Lower leg skin (tissue), 4 donors: ENCODE data around the gene NDUFA3. TPM values are rescaled to one million over a fixed set of nuclear protein-coding genes. Genes with fewer than 3 reads are reported as not detected.

Experiments used
- DNase-seq, 2 donors: peaks; one replicate each; pipeline ENCODE4 v3.0.0-alpha.2; 2019; ENCODE audit warnings: low spot score in 2 of 2
- H3K4me3 ChIP-seq: fragments of 200-600 bp; sonication (generic); 2 replicates; pipeline ENCODE4 v1.5.1; 2017; ENCODE audit warnings: mild to moderate bottlenecking, low read depth; ENCODE audit not compliant: poor library complexity, severe bottlenecking
- POLR2A ChIP-seq, 2 donors: fragments of 450-650 bp; IDR thresholded peaks; one replicate each; pipeline ENCODE4 v1.6.1; 2016 to 2017; ENCODE audit warnings: antibody characterized with exemption in 2 of 2, mild to moderate bottlenecking in 1 of 2, moderate library complexity in 1 of 2
- WGBS, 2 donors: methylation state at CpG; one replicate each; pipeline ENCODE4 v1.1.5; 2018; 5-methylcytosine and 5-hydroxymethylcytosine counted together
- intact Hi-C: fragments of 100-400 bp; cut with DNase I; formaldehyde crosslinking; loops from one replicate; pipeline ENCODE4 v1.15.0; 2023; ENCODE audit warnings: low total_unique reads
- total RNA-seq, 4 donors: library from RNA; depleted of rRNA; stranded (reverse); fragments of >200 nt; gene quantifications; one replicate each; pipeline ENCODE4 v1.1.0, GENCODE V29; 2016
- TF ChIP-seq, protein P1 (sequence below), 3 donors: fragments of 450-650 bp; IDR thresholded peaks; one replicate each; pipeline ENCODE4 v1.5.1; 2016; ENCODE audit warnings: antibody characterized with exemption in 3 of 3, mild to moderate bottlenecking in 3 of 3, moderate library complexity in 2 of 3

NDUFA3 gene
- total RNA-seq, 4 donors from 2014 or later = 2.7 to 39.4 (median 30.2) TPM

DNA sequence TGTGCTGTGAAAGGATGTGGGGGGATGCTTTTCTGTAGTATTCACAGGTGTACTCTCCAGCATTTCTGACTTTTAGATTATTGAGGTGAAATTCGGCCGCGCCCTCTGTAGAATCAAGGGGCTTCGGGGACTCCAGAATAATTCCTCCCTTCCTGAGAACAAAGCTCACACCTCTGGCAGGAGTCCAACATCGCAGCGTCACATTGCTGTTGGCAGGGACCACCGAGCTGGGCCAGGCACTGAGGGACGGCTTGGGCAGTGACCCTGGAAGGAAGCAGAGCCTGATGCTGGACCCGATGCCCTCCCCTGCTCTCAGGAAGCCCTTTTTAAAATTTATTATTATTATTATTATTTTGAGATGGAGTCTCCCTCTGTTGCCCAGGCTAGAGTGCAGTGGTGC lies 27.8 kb upstream of the NDUFA3 start:
- WGBS, 2 donors = 80 to 82% methylated on average over 9 of the region's 9 CpGs
- no peak for DNase-seq
- TF ChIP-seq POLR2A (IDR thresholded peaks at IDR 0.05) = no peak
- TF ChIP-seq, protein P1, sequence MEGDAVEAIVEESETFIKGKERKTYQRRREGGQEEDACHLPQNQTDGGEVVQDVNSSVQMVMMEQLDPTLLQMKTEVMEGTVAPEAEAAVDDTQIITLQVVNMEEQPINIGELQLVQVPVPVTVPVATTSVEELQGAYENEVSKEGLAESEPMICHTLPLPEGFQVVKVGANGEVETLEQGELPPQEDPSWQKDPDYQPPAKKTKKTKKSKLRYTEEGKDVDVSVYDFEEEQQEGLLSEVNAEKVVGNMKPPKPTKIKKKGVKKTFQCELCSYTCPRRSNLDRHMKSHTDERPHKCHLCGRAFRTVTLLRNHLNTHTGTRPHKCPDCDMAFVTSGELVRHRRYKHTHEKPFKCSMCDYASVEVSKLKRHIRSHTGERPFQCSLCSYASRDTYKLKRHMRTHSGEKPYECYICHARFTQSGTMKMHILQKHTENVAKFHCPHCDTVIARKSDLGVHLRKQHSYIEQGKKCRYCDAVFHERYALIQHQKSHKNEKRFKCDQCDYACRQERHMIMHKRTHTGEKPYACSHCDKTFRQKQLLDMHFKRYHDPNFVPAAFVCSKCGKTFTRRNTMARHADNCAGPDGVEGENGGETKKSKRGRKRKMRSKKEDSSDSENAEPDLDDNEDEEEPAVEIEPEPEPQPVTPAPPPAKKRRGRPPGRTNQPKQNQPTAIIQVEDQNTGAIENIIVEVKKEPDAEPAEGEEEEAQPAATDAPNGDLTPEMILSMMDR (IDR thresholded peaks at IDR 0.05) = no peak
- no peak overlapping the region for H3K4me3 ChIP-seq
- intact Hi-C loops = no loop called here

DNA sequence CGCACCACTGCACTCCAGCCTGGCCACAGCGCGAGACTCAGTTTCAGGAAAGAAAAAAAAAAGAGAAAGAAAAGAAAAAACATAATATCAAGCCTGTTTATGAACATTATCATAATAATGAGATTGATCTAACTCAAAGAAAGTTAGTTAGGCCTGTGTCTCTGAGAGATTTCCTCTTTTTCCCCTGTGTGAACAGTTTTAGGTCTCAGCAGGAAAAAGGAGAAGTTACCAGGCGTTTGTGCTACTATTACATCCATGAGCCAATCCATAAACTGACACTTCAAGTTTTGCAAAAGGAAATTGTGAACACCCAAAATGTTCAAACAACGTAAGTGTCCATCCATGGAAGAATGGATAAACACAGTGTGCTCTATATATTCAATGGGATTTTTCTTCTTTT lies 25.3 kb upstream of the NDUFA3 start:
- no peak overlapping the region for H3K4me3 ChIP-seq
- DNase-seq = no peak
- 75 to 80% methylated on average over 5 of the region's 5 CpGs for whole genome bisulfite sequencing, 2 donors
- TF ChIP-seq, protein P1 (IDR thresholded peaks at IDR 0.05) = no peak
- no peak for TF ChIP-seq POLR2A (IDR thresholded peaks at IDR 0.05)
- intact Hi-C loops = no loop called here

DNA sequence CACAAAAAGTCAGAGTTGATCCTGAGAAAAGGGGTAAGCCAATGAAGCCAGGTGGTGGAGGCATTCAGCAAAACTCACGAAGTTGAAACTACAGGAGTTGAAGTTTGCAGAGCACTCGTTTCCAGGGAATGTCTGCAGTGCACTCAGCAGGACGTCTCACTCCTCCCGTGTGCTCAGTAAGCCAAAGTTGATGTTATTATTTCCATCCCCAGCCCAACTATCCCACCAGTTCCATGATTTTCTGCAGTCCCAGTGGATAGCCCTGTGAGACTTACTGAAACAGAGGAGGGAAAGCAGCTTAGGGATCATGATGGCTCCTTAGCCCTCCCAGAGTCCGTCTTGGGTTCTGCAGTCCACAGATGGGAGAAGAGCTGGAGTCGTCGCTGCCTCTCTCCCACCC lies 21.6 kb upstream of the NDUFA3 start, which contains the start of gene TARM1:
TSS of gene TARM1 (minus strand) at position 334 of the 400 bp plus-strand sequence. CDS start at position 309, 25 bp downstream.
- 74 to 83% methylated on average over 7 of the region's 7 CpGs for WGBS, 2 donors
- intact Hi-C loops = no loop called here
- no peak for TF ChIP-seq POLR2A (IDR thresholded peaks at IDR 0.05)
- TF ChIP-seq, protein P1 (IDR thresholded peaks at IDR 0.05) = no peak

DNA sequence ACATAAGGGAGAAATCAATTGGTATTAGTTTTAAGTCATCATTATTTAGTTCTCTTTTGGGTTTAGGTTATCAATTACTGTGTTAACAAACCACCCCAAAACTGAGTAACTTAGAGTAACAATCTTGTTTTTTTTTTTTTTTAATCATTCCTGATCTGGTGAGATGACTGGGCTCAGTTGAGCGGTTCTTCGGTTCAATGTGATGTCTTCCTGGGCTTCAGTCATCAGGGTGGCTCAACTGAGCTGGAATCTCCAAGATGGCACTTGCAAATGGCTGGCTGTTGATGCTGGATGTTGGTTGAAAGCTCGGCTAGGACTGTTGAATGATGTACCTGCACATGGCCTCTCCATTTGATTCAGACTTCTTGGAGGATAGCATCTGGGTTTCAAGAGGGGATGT lies 18.2 kb upstream of the NDUFA3 start:
- no peak for DNase-seq
- WGBS, 2 donors = 86 to 96% methylated on average over 2 to 3 of the region's 3 CpGs
- TF ChIP-seq POLR2A (IDR thresholded peaks at IDR 0.05) = no peak
- TF ChIP-seq, protein P1 (IDR thresholded peaks at IDR 0.05) = no peak
- no peak overlapping the region for H3K4me3 ChIP-seq
- intact Hi-C loops = no loop called here

More for the DNA sequence above, 21.6 kb upstream of the NDUFA3 start, which contains the start of gene TARM1:
- no peak for DNase-seq
- H3K4me3 ChIP-seq = no peak within 1 kb of the TSS

DNA sequence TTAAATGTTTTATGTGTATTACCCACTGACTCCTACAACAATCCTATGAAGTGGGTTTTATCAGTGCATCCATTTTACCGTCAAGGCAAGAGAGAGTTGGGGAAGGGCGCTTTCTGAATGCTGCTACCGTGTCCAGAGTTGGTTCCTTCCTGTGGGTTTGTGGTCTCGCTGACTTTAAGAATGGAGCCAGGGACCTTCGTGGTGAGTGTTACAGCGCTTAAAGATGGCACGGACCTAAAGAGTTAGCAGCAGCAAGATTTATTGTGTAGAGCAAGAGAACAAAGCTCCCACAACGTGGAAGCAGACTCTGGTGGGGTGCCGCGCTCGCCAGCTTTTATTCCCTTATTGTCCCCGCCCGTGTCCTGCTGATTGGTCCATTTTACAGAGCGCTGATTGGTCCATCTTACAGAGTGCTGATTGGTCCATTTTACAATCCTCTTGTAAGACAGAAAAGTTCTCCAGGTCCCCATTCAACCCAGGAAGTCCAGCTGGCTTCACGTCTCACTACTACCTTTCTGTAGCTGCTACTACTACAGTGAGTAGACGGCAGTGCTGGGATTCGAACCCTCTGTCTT lies 8.1 kb upstream of the NDUFA3 start:
- TF ChIP-seq, protein P1 (IDR thresholded peaks at IDR 0.05) = no peak
- TF ChIP-seq POLR2A (IDR thresholded peaks at IDR 0.05) = no peak
- intact Hi-C loops = no loop called here
- 82 to 86% methylated on average over 17 of the region's 17 CpGs for WGBS, 2 donors
- no peak overlapping the region for H3K4me3 ChIP-seq
- DNase-seq = no peak
